ENCODE results near the gene MMP12. TPM values are rescaled to one million over a fixed set of nuclear protein-coding genes. Genes with fewer than 3 reads are reported as not detected.
"Not testable (repeated sequence)": the region's sequence is repeated elsewhere in the genome, so short reads cannot be mapped to it uniquely, and the experiment has no call there.

Gene MMP12
- total RNA-seq, 3 donors from 2014 or later, result 2.7 to 17.5 (median 5.4) TPM

DNA sequence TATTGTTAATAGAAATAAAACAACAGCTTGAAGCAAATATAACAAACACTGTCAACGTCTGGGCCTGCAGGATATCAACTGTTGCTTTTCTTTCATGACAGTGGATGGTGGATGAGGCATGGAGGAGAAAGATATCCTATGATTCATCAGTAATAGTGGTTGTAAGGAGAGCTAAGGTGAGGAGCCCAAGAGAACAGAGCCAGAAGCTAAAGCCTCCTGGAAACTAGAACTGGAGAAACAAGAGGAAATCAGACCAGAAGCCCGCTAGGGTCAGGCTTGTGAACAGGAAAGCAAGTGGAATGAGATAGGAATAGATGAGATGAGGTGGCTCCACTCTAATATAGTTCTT, 37.7 kb upstream of the MMP12 start:
- H3K9me3 ChIP-seq, result no peaks in the 10 kb centered on the region
- TF ChIP-seq, protein P1, sequence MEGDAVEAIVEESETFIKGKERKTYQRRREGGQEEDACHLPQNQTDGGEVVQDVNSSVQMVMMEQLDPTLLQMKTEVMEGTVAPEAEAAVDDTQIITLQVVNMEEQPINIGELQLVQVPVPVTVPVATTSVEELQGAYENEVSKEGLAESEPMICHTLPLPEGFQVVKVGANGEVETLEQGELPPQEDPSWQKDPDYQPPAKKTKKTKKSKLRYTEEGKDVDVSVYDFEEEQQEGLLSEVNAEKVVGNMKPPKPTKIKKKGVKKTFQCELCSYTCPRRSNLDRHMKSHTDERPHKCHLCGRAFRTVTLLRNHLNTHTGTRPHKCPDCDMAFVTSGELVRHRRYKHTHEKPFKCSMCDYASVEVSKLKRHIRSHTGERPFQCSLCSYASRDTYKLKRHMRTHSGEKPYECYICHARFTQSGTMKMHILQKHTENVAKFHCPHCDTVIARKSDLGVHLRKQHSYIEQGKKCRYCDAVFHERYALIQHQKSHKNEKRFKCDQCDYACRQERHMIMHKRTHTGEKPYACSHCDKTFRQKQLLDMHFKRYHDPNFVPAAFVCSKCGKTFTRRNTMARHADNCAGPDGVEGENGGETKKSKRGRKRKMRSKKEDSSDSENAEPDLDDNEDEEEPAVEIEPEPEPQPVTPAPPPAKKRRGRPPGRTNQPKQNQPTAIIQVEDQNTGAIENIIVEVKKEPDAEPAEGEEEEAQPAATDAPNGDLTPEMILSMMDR (IDR thresholded peaks at IDR 0.05), result no peak
- no peaks in the 10 kb centered on the region for H3K36me3 ChIP-seq (ENCODE audit: low read depth)
- no peak overlapping the region for H3K4me3 ChIP-seq
- DNase-seq (no peak), ATAC-seq (no peak)
- H3K4me1 ChIP-seq (ENCODE audit: low read depth), result no peaks in the 10 kb centered on the region
- intact Hi-C loops (cut with DNase I, micrococcal nuclease), result no loop called here

DNA sequence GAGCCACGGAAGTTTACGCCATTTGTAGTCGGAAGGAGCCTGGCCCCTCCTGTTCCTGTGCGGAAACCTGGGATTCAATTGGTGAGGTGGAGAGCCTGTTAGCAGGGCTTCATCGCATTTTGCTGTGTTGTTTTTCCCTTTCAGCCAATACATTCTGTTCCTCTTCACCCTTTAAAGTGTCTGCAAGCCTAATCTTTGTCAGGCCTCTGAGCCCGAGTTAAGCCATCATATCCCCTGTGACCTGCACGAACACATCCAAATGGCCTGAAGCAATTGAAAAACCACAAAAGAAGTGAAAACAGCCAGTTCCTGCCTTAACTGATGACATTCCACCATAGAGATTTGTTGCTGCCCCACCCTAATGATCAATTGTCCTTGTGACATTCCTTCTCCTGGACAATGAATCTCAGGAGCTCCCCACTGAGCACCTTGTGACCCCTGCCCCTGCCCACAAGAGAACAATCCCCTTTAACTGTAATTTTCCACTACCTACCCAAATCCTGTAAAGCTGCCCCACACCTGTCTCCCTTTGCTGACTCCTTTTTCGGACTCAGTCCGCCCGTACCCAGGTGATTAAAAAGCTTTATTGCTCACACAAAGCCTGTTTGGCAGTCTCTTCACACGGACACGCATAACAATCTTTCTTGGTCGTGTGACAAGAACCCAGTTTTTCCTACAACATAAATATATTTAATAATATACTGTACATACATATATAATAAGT, 37.1 kb upstream of the MMP12 start:
- intact Hi-C loops (cut with DNase I, micrococcal nuclease), result no loop called here
- Histone ChIP-seq H3K36me3 (ENCODE audit: low read depth) (no peaks in the 10 kb centered on the region), H3K4me3 (no peak overlapping the region), H3K9me3 (no peaks in the 10 kb centered on the region), H3K4me1 (ENCODE audit: low read depth) (no peaks in the 10 kb centered on the region)
- TF ChIP-seq, protein P1 (IDR thresholded peaks at IDR 0.05), result no peak
- ATAC-seq (no peak), DNase-seq (no peak)

DNA sequence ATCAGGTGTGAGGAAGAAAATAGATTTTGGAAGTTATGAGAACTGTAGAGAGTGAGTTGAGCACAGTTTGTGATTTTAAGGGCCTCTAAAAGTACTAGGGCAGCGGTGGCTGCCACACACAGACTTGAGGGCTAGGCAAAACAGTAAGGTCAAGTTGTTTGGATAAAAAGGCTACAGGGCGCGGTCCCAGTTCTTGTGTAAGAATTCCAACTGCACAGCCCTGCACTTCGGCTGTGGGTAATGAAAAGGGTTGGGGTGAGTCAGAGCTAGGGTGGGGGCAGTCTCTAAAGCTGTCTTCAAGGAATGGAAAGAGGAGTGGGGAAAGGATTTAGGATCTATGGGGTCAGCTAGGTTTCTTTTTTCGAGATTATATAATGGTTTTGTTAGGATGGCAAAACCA, 31.1 kb upstream of the MMP12 start:
- H3K4me1 ChIP-seq (ENCODE audit: low read depth); intact Hi-C loops (cut with DNase I, micrococcal nuclease); H3K36me3 ChIP-seq (ENCODE audit: low read depth); H3K4me3 ChIP-seq; DNase-seq; ATAC-seq; H3K9me3 ChIP-seq: not testable (repeated sequence)

DNA sequence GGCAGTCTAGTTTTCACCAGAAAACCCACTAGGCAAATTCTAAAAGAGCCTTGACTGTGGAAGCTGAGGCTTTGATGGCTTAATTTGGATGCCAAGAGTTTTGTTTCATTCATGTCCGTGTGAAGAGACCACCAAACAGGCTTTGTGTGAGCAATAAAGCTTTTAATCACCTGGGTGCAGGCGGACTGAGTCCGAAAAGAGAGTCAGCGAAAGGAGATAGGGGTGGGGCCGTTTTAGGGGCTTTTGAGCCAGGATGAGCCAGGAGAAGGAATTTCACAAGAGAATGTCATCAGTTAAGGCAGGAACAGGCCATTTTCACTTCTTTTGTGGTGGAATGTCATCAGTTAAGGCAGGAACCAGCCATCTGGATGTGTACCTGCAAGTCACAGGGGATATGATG, 29.1 kb upstream of the MMP12 start:
- H3K36me3 ChIP-seq (ENCODE audit: low read depth); H3K4me3 ChIP-seq; intact Hi-C loops (cut with DNase I, micrococcal nuclease); H3K4me1 ChIP-seq (ENCODE audit: low read depth); ATAC-seq; H3K9me3 ChIP-seq; DNase-seq: not testable (repeated sequence)

DNA sequence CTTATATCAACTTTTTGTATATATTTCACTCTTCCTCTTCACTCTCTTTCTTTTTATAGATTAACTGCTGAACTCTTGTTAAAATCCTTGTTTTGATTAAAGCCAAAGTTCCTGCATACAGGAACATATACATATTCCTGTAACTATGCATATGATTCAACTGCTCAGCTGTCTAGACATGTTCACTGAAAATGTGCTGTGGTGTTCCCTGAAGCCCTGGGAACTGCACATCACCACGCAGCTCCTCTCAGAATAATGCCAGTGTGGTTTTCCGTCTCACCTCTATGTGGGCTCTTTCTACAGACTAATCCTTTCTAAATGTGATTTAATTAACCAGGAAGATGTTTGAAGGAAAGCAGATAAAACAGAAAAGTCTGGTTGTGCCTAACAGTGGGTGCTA, 25.6 kb upstream of the MMP12 start:
- no peaks in the 10 kb centered on the region for H3K9me3 ChIP-seq
- no peak for ATAC-seq

DNA sequence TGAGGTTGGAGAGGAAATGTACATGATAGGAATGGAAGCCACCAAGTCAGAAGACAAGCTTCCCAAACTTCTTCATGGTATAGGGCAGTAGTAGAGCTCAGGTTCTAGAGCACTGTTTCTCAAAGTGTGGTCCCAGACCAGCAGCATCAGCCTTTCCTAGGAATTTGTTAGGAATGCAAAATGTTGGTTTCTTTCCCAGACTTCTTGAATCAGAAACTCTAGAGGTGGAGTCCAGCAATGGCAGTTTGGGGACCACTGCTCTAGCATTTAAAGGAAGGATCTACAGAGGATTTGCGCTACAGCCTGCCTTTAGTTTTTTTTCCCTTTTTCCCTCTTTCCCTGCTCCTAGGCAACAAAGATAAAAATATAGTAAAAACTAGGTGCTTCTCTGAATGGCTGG, 17.0 kb upstream of the MMP12 start:
- H3K9me3 ChIP-seq, result no peaks in the 10 kb centered on the region
- TF ChIP-seq, protein P1 (IDR thresholded peaks at IDR 0.05), result no peak
- no peaks in the 10 kb centered on the region for H3K4me1 ChIP-seq (ENCODE audit: low read depth)
- no peak for DNase-seq
- no peaks in the 10 kb centered on the region for H3K36me3 ChIP-seq (ENCODE audit: low read depth)
- intact Hi-C loops (cut with DNase I, micrococcal nuclease), result no loop called here
- no peak for ATAC-seq
- no peak overlapping the region for H3K4me3 ChIP-seq

More for the DNA sequence above, 25.6 kb upstream of the MMP12 start:
- no peak overlapping the region for H3K4me3 ChIP-seq
- H3K4me1 ChIP-seq (ENCODE audit: low read depth), result no peaks in the 10 kb centered on the region
- intact Hi-C loops (cut with DNase I, micrococcal nuclease), result no loop called here
- DNase-seq, result no peak
- TF ChIP-seq, protein P1 (IDR thresholded peaks at IDR 0.05), result no peak
- H3K36me3 ChIP-seq (ENCODE audit: low read depth), result no peaks in the 10 kb centered on the region

DNA sequence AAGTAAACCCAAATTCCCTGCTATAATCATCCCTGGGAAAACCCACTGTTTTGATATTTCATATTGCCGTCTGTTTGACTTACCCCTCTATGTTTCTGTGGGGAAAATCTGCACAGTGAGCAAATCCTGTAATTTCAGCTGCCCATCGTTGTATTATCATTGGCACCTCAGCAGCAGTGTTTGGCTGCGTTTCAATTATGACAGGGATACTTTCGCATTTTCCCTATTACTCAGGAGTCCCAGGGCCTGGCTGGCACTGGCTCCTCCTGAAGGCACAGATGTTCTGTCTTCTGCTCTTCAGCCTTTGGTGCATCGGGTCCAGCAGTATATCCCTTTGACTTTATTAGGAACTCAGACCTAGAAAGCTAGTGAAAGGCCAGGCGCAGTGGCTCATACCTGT, 12.2 kb upstream of the MMP12 start:
- Histone ChIP-seq H3K36me3 (ENCODE audit: low read depth) (no peaks in the 10 kb centered on the region), H3K4me1 (ENCODE audit: low read depth) (no peaks in the 10 kb centered on the region), H3K4me3 (no peak overlapping the region), H3K9me3 (no peaks in the 10 kb centered on the region)
- ATAC-seq, result no peak
- no peak for DNase-seq
- TF ChIP-seq, protein P1 (IDR thresholded peaks at IDR 0.05), result no peak
- intact Hi-C loops (cut with DNase I, micrococcal nuclease), result no loop called here
